ENCODE measurements around the gene PDE4D. TPM values are rescaled to one million over a fixed set of nuclear protein-coding genes. Genes with fewer than 3 reads are reported as not detected.

PDE4D gene
- total RNA-seq, 1 experiment from 2014 or later = 2.4 TPM

DNA sequence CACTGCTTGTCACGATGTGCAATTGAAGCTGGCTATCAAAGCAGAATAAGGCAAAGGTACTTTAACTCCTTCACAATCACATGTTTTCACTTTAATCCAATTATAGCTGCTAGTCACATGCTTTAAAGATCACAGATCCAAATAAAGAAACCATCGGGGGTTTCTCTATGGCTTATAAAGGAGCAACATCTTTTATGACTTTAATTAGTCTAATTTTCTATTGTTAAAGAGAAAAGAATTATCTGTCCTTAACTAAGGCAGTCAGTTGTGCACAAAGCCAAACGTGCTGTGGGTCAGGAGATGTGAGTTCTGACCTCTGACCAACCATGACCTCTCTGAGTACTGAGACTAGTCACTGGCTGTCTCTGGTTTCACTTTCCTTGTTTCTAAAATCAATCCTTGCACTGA lies 749.6 kb downstream of the PDE4D start:
- H3K4me1 ChIP-seq (ENCODE audit: control insufficient read depth, insufficient read depth, low read length) = no peaks in the 10 kb centered on the region
- H3K9me3 ChIP-seq (ENCODE audit: control insufficient read depth, insufficient read depth, low read depth, low read length) = no peaks in the 10 kb centered on the region
- DNase-seq (ENCODE audit: low read depth, low spot score) (no peak), ATAC-seq (no peak)
- TF ChIP-seq TCF7L2 (IDR thresholded peaks at IDR 0.05; ENCODE audit: low read depth, low read length) = no peak
- no peak for TF ChIP-seq SIN3A (IDR thresholded peaks at IDR 0.05; ENCODE audit: borderline replicate concordance, insufficient read depth, low read depth, low read length)
- no peak for TF ChIP-seq POLR2AphosphoS5 (IDR thresholded peaks at IDR 0.05; ENCODE audit: low read depth, low read length)
- TF ChIP-seq, protein P1, sequence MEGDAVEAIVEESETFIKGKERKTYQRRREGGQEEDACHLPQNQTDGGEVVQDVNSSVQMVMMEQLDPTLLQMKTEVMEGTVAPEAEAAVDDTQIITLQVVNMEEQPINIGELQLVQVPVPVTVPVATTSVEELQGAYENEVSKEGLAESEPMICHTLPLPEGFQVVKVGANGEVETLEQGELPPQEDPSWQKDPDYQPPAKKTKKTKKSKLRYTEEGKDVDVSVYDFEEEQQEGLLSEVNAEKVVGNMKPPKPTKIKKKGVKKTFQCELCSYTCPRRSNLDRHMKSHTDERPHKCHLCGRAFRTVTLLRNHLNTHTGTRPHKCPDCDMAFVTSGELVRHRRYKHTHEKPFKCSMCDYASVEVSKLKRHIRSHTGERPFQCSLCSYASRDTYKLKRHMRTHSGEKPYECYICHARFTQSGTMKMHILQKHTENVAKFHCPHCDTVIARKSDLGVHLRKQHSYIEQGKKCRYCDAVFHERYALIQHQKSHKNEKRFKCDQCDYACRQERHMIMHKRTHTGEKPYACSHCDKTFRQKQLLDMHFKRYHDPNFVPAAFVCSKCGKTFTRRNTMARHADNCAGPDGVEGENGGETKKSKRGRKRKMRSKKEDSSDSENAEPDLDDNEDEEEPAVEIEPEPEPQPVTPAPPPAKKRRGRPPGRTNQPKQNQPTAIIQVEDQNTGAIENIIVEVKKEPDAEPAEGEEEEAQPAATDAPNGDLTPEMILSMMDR (IDR thresholded peaks at IDR 0.05) = no peak
- TF ChIP-seq, protein P2, sequence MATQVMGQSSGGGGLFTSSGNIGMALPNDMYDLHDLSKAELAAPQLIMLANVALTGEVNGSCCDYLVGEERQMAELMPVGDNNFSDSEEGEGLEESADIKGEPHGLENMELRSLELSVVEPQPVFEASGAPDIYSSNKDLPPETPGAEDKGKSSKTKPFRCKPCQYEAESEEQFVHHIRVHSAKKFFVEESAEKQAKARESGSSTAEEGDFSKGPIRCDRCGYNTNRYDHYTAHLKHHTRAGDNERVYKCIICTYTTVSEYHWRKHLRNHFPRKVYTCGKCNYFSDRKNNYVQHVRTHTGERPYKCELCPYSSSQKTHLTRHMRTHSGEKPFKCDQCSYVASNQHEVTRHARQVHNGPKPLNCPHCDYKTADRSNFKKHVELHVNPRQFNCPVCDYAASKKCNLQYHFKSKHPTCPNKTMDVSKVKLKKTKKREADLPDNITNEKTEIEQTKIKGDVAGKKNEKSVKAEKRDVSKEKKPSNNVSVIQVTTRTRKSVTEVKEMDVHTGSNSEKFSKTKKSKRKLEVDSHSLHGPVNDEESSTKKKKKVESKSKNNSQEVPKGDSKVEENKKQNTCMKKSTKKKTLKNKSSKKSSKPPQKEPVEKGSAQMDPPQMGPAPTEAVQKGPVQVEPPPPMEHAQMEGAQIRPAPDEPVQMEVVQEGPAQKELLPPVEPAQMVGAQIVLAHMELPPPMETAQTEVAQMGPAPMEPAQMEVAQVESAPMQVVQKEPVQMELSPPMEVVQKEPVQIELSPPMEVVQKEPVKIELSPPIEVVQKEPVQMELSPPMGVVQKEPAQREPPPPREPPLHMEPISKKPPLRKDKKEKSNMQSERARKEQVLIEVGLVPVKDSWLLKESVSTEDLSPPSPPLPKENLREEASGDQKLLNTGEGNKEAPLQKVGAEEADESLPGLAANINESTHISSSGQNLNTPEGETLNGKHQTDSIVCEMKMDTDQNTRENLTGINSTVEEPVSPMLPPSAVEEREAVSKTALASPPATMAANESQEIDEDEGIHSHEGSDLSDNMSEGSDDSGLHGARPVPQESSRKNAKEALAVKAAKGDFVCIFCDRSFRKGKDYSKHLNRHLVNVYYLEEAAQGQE (IDR thresholded peaks at IDR 0.05; ENCODE audit: insufficient read depth in 1 of 2, low read depth in 2 of 2, low read length in 1 of 2) = no peak
- in situ Hi-C loops (cut with HindIII; ENCODE audit: low pct_unique_long_range_greater_than_20kb, low sequenced_read_pairs) = no loop called here
- H3K36me3 ChIP-seq (ENCODE audit: control insufficient read depth, insufficient read depth, low read length) = no peaks in the 10 kb centered on the region
- POLR2A ChIA-PET = no interaction called here
- no peak overlapping the region for H3K27ac ChIP-seq (ENCODE audit: low read length)
- CTCF ChIA-PET = no interaction called here
- H3K27me3 ChIP-seq (ENCODE audit: control insufficient read depth, insufficient read depth, low read length) = no peaks in the 10 kb centered on the region
- intact Hi-C loops (cut with micrococcal nuclease; ENCODE audit: unreplicated experiment) = no loop called here
- H3K4me3 ChIP-seq (ENCODE audit: low read depth in 2 of 2, low read length in 2 of 2) = no peak overlapping the region
- no TSS peak for BruUV-seq (replicated peaks)

DNA sequence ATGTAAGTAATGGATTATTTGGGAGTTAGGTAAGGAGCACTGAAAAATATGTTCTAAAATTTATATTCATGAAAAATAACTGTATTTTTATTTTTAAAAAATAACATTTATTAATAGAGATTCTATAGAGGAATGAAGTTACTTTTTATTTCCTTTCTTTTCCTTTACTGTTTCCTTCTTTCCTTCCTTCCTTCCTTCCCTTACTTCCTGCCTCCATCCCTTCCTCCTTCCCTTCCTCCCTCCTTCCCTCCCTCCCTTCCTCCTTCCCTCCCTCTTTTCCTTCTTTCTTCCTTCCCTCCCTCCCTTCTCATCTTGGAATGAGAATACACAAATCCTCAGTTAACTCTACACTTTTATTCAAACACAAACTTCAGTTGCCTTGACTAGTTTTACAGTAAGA lies 750.6 kb downstream of the PDE4D start:
- no peaks in the 10 kb centered on the region for H3K4me1 ChIP-seq (ENCODE audit: control insufficient read depth, insufficient read depth, low read length)
- no peaks in the 10 kb centered on the region for H3K27me3 ChIP-seq (ENCODE audit: control insufficient read depth, insufficient read depth, low read length)
- ChIA-PET POLR2A (no interaction called here), CTCF (no interaction called here)
- TF ChIP-seq SIN3A (IDR thresholded peaks at IDR 0.05; ENCODE audit: borderline replicate concordance, insufficient read depth, low read depth, low read length) = no peak
- TF ChIP-seq, protein P2 (IDR thresholded peaks at IDR 0.05; ENCODE audit: insufficient read depth in 1 of 2, low read depth in 2 of 2, low read length in 1 of 2) = no peak
- no peak for TF ChIP-seq TCF7L2 (IDR thresholded peaks at IDR 0.05; ENCODE audit: low read depth, low read length)
- TF ChIP-seq, protein P1 (IDR thresholded peaks at IDR 0.05) = no peak
- TF ChIP-seq POLR2AphosphoS5 (IDR thresholded peaks at IDR 0.05; ENCODE audit: low read depth, low read length) = no peak
- H3K4me3 ChIP-seq (ENCODE audit: low read depth in 2 of 2, low read length in 2 of 2) = no peak overlapping the region
- H3K36me3 ChIP-seq (ENCODE audit: control insufficient read depth, insufficient read depth, low read length) = no peaks in the 10 kb centered on the region
- ATAC-seq = no peak
- in situ Hi-C loops (cut with HindIII; ENCODE audit: low pct_unique_long_range_greater_than_20kb, low sequenced_read_pairs) (no loop called here), intact Hi-C loops (cut with micrococcal nuclease; ENCODE audit: unreplicated experiment) (no loop called here)
- H3K27ac ChIP-seq (ENCODE audit: low read length) = no peak overlapping the region
- no peaks in the 10 kb centered on the region for H3K9me3 ChIP-seq (ENCODE audit: control insufficient read depth, insufficient read depth, low read depth, low read length)
- DNase-seq (ENCODE audit: low read depth, low spot score) = no peak
- no TSS peak for BruUV-seq (replicated peaks)
